GM19035 (cell line): ENCODE measurements around the gene ZSWIM5.
A peak's percentile ranks its signal among the peaks of the same experiment; 100 is the strongest.
"Not testable (repeated sequence)": the region's sequence is repeated elsewhere in the genome, so short reads cannot be mapped to it uniquely, and the experiment has no call there.

Source experiments
- ATAC-seq: cut with Tn5 transposase; IDR thresholded peaks from one replicate; pipeline ENCODE4 v1.9.1; 2021; ENCODE audit not compliant: unreplicated experiment

Gene ZSWIM5

GRCh38 chr1:45008516-45008915, 197.9 kb downstream of the ZSWIM5 start:
- no peak for ATAC-seq

GRCh38 chr1:45008076-45008475, 198.3 kb downstream of the ZSWIM5 start:
- no peak for ATAC-seq

GRCh38 chr1:45007311-45007710, 199.1 kb downstream of the ZSWIM5 start:
- ATAC-seq: no peak

- no peak for ATAC-seq
Observed at GRCh38 chr1:45005761-45006160, 200.6 kb downstream of the ZSWIM5 start.

GRCh38 chr1:45004281-45004920, 202.0 kb downstream of the ZSWIM5 start:
- no peak for ATAC-seq

GRCh38 chr1:45003741-45004140, 202.7 kb downstream of the ZSWIM5 start:
- no peak for ATAC-seq

GRCh38 chr1:45002650-45003645, 203.5 kb downstream of the ZSWIM5 start:
- ATAC-seq: no peak

GRCh38 chr1:45001576-45001975, 204.8 kb downstream of the ZSWIM5 start:
- ATAC-seq: not testable (repeated sequence)

GRCh38 chr1:45001011-45001481, 205.4 kb downstream of the ZSWIM5 start:
- no peak for ATAC-seq

- ATAC-seq: no peak
Observed at GRCh38 chr1:44999232-44999631, 207.2 kb downstream of the ZSWIM5 start.

- ATAC-seq: no peak
Observed at GRCh38 chr1:44995467-44996238, 210.8 kb downstream of the ZSWIM5 start.

GRCh38 chr1:44994309-44994898, 212.0 kb downstream of the ZSWIM5 start:
- ATAC-seq: no peak

- no peak for ATAC-seq
Observed at GRCh38 chr1:44988531-44989156, 217.8 kb downstream of the ZSWIM5 start.

GRCh38 chr1:44985747-44986359, 220.6 kb downstream of the ZSWIM5 start:
- ATAC-seq: peak; percentile 9

- not testable (repeated sequence) for ATAC-seq
Observed at GRCh38 chr1:44977372-44977771, 229.0 kb downstream of the ZSWIM5 start.

- ATAC-seq: no peak
Observed at GRCh38 chr1:44976252-44976651, 230.2 kb downstream of the ZSWIM5 start.

- no peak for ATAC-seq
Observed at GRCh38 chr1:44973645-44974044, 232.8 kb downstream of the ZSWIM5 start.

GRCh38 chr1:44970317-44970716, 236.1 kb downstream of the ZSWIM5 start:
- ATAC-seq: no peak
